ENCODE measurements around the gene SPEG. TPM values are rescaled to one million over a fixed set of nuclear protein-coding genes. Genes with fewer than 3 reads are reported as not detected.
"Not testable (repeated sequence)": the region's sequence is repeated elsewhere in the genome, so short reads cannot be mapped to it uniquely, and the experiment has no call there.

Gene SPEG
- total and polyA plus RNA-seq, 3 donors from 2014 or later: 16.0 to 24.3 (median 23.0) TPM

- peak overlapping the region in 1 of 2 donors; percentile 78 for H3K27ac ChIP-seq
These were observed 27.8 kb upstream of the SPEG start for GRCh38 chr2:219406861-219407230.

GRCh38 chr2:219407343-219407742, 27.3 kb upstream of the SPEG start:
- H3K36me3 ChIP-seq (ENCODE audit: low read depth, missing control alignments); H3K9me3 ChIP-seq; H3K27ac ChIP-seq; DNase-seq; H3K27me3 ChIP-seq; intact Hi-C loops (cut with DNase I; ENCODE audit: low total_unique reads); H3K4me3 ChIP-seq: not testable (repeated sequence)
- peaks cover 28% of the 10 kb centered on the region for H3K4me1 ChIP-seq
- WGBS, 2 donors: 66 to 73% methylated on average over 5 of the region's 5 CpGs

More at GRCh38 chr2:219406861-219407230, 27.8 kb upstream of the SPEG start:
- peaks cover 28% of the 10 kb centered on the region for H3K4me1 ChIP-seq
- no peak overlapping the region for H3K4me3 ChIP-seq
- intact Hi-C loops (cut with DNase I; ENCODE audit: low total_unique reads): no loop called here
- DNase-seq: no peak
- no peaks in the 10 kb centered on the region for H3K36me3 ChIP-seq (ENCODE audit: low read depth, missing control alignments)
- TF ChIP-seq CTCF (IDR thresholded peaks at IDR 0.05) (no peak), POLR2A (IDR thresholded peaks at IDR 0.05) (no peak)
- H3K9me3 ChIP-seq: no peaks in the 10 kb centered on the region
- whole genome bisulfite sequencing, 2 donors: 69 to 76% methylated on average over 3 of the region's 3 CpGs
- H3K27me3 ChIP-seq: no peaks in the 10 kb centered on the region

DNA sequence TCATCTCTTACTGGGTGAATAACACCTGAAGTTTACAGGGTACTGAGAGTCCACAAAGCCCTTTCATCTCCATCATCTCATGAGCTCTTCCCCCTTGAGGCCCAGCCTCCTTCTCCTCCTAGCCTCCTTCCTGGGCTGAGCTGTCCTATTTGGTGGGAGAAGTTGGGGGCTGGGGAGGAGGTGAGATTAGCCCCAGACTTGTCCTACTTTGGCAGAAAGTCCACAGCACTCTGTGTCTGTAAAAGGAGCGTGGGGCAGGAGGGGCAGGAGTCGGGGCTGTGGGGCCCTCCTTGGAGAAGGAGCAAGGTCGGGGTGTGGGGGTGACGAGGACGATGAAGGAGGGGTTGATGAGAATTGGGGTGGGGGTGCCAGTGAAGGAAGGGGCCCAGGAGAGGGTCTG, 26.4 kb upstream of the SPEG start:
- DNase-seq: no peak
- intact Hi-C loops (cut with DNase I; ENCODE audit: low total_unique reads): no loop called here
- H3K4me1 ChIP-seq: peaks cover 21% of the 10 kb centered on the region
- WGBS, 2 donors: 68 to 79% methylated on average over 4 to 5 of the region's 5 CpGs
- H3K36me3 ChIP-seq (ENCODE audit: low read depth, missing control alignments): no peaks in the 10 kb centered on the region
- H3K27me3 ChIP-seq: no peaks in the 10 kb centered on the region
- no peaks in the 10 kb centered on the region for H3K9me3 ChIP-seq
- H3K4me3 ChIP-seq: no peak overlapping the region
- peak overlapping the region in 1 of 2 donors; percentile 41 for H3K27ac ChIP-seq
- no peak for TF ChIP-seq CTCF (IDR thresholded peaks at IDR 0.05)
- no peak for TF ChIP-seq POLR2A (IDR thresholded peaks at IDR 0.05)

GRCh38 chr2:219408631-219409030, 26.0 kb upstream of the SPEG start:
- no peak for DNase-seq
- Histone ChIP-seq H3K9me3 (no peaks in the 10 kb centered on the region), H3K27ac (peak overlapping the region in 1 of 2 donors; percentile 41), H3K36me3 (ENCODE audit: low read depth, missing control alignments) (no peaks in the 10 kb centered on the region), H3K4me3 (no peak overlapping the region), H3K27me3 (no peaks in the 10 kb centered on the region), H3K4me1 (peaks cover 20% of the 10 kb centered on the region)
- TF ChIP-seq POLR2A (IDR thresholded peaks at IDR 0.05): no peak
- TF ChIP-seq CTCF (IDR thresholded peaks at IDR 0.05): no peak
- WGBS, 2 donors: 49 to 52% methylated on average over 8 of the region's 8 CpGs
- intact Hi-C loops (cut with DNase I; ENCODE audit: low total_unique reads): no loop called here

DNA sequence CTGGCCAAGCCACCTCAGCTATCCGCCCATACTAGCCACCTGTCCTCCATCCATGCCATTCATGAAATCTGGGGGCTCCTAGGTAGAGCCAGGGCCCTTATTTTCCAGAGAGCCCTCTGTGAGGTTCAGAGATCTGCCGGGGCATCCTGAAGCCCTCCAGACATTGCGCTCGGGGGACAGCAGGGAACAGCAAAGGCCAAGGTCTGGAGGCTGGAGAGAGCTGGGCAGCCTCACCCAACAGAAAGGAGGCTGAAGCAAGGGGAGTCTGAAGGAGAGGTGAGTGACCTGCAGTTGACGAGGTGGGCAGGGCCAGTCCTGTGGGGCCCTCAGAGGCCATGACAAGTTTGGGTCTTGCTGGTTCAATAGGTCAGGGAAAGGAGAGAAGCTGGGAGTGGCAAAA, 25.0 kb upstream of the SPEG start:
- 90 to 92% methylated on average over 5 of the region's 5 CpGs for WGBS, 2 donors
- Histone ChIP-seq H3K27ac (peak overlapping the region in 1 of 2 donors; percentile 13), H3K27me3 (no peaks in the 10 kb centered on the region), H3K4me3 (no peak overlapping the region), H3K9me3 (no peaks in the 10 kb centered on the region), H3K36me3 (ENCODE audit: low read depth, missing control alignments) (no peaks in the 10 kb centered on the region), H3K4me1 (peaks cover 15% of the 10 kb centered on the region)
- TF ChIP-seq CTCF (IDR thresholded peaks at IDR 0.05) (no peak), POLR2A (IDR thresholded peaks at IDR 0.05) (no peak)
- DNase-seq: no peak
- intact Hi-C loops (cut with DNase I; ENCODE audit: low total_unique reads): no loop called here
